GM12892 (cell line): ENCODE data around the gene RNPC3.

Source experiments
- POLR2A ChIP-seq: IDR thresholded peaks from 2 replicates; pipeline ENCODE4 v1.6.1; 2011; ENCODE audit warnings: low read depth, low read length, control low read depth
- POLR2AphosphoS5 ChIP-seq: IDR thresholded peaks from 2 replicates; pipeline ENCODE4 v1.6.1; 2011; ENCODE audit warnings: low read depth, low read length, control low read depth

DNA sequence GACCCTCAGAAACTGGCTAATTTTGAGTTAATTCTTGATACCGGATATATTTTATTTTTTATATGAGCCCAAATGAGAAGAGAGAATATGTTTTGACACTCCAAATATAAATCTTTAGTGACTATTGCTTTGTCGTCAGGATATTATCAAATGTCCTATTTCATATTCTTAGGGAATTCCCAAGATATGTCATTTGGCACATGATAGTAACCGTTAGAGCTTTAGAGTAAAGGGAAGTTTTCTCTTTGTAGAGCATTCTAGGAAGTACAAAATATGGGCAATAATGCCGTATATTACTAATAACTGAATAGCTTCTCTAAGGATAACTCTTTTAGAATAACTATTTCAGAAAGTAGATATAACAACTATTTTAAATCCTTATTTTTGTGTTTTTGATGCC lies 37.6 kb downstream of the RNPC3 start:
- TF ChIP-seq POLR2A (no peak), POLR2AphosphoS5 (no peak)
